Measurements from ENCODE around the gene PFKFB2.

DNA sequence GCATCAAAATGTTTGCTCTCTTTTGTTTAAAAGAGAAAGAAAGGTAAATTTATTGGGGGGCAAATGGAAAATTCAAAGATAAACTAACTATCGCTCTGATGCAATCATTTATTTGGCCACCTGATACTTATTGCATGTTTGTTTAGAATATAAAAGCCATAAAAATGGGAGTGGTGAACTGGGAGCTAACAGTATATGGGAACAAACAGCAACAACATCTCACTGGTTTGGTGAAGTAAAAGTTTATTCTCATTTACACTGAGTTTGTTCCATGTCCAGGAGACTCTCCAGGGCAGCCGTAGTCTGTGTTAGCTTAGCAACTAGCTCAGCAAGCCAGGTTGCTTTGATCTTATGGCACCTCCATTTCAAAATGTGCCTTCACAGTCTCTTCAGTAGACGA is 71.3 kb downstream of the PFKFB2 start:
- TF ChIP-seq POLR2AphosphoS5 (IDR thresholded peaks at IDR 0.05; ENCODE audit: borderline replicate concordance, low read depth, low read length) (no peak), EZH2 (IDR thresholded peaks at IDR 0.05) (no peak), FOXP2 (optimal IDR thresholded peaks at IDR 0.05; ENCODE audit: control extremely low read depth, extremely low read length, insufficient read depth) (no peak)

Data from SK-N-MC (cell line).